Endothelial cell of umbilical vein (primary cell): ENCODE measurements around the gene CPED1. TPM values are rescaled to one million over a fixed set of nuclear protein-coding genes. Genes with fewer than 3 reads are reported as not detected.

ENCODE experiments used
- BruUV-seq: library from RNA; stranded (reverse); fragments of 400-500 nt; replicated peaks from 2 replicates; lab custom pipeline; 2021; lab: Mats Ljungman, UMichigan
- CTCF ChIA-PET: fragments of 300-600, 350-600 bp; sonication (Branson Sonifier 250); formaldehyde crosslinking; loops from one replicate; lab custom pipeline; 2021; ENCODE audit warnings: antibody characterized with exemption, inconsistent platforms; lab: Charles Lee
- POLR2A ChIA-PET: fragments of 300-600, 350-600 bp; sonication (Branson Sonifier 250); formaldehyde crosslinking; loops from one replicate; lab custom pipeline; 2021; ENCODE audit warnings: antibody characterized with exemption, inconsistent platforms; lab: Charles Lee
- DNase-seq: peaks from one replicate; pipeline ENCODE4 v3.0.0-alpha.2; 2011; ENCODE audit warnings: low read depth, low spot score
- FAIRE-seq: peaks from 2 replicates; lab custom pipeline; 2011; peaks lifted over from hg19 to GRCh38; lab: Jason Lieb, UNC
- H2AFZ ChIP-seq: 2 replicates; pipeline ENCODE4 v1.6.0; 2012; ENCODE audit warnings: low read depth, low read length, control low read depth, inconsistent platforms
- H3K27ac ChIP-seq: 2 replicates; pipeline ENCODE4 v1.5.1; 2011; ENCODE audit warnings: low read depth, mild to moderate bottlenecking, control low read depth, low read length, moderate library complexity; ENCODE audit not compliant: insufficient read depth
- H3K27me3 ChIP-seq, 2 experiments: 2 replicates each; pipeline versions ENCODE4 v1.6.0 to v1.6.1; 2011; ENCODE audit warnings: low read length in 2 of 2, mixed read lengths in 1 of 2; ENCODE audit not compliant: control insufficient read depth in 2 of 2, insufficient read depth in 2 of 2
- H3K36me3 ChIP-seq, 2 experiments: 2 replicates in 1 of 2; 3 replicates in 1 of 2; pipeline ENCODE4 v1.5.1; 2011; ENCODE audit warnings: low read length in 2 of 2, mild to moderate bottlenecking in 1 of 2, moderate library complexity in 1 of 2; ENCODE audit not compliant: control insufficient read depth in 2 of 2, insufficient read depth in 2 of 2; ENCODE audit errors: extremely low read depth in 1 of 2
- H3K4me1 ChIP-seq: 3 replicates; pipeline ENCODE4 v1.5.1; 2011; ENCODE audit warnings: mild to moderate bottlenecking, low read length; ENCODE audit not compliant: control insufficient read depth, insufficient read depth; ENCODE audit errors: extremely low read depth
- H3K4me2 ChIP-seq: 2 replicates; pipeline ENCODE4 v1.6.1; 2011; ENCODE audit warnings: low read length, control low read depth, mixed read lengths; ENCODE audit not compliant: insufficient read depth
- H3K4me3 ChIP-seq, 3 experiments: fragments of 200-600 bp in 1 of 3; sonication (generic), shearing (Covaris generic) in 1 of 3; replicated peaks in 1 of 3; 2 replicates each; pipeline ENCODE4 v1.5.1; 2011 to 2016; ENCODE audit warnings: control low read depth in 3 of 3, low read length in 3 of 3, mild to moderate bottlenecking in 2 of 3, inconsistent platforms in 1 of 3, low read depth in 1 of 3, moderate library complexity in 1 of 3; ENCODE audit not compliant: insufficient read depth in 1 of 3
- H3K79me2 ChIP-seq: 2 replicates; pipeline ENCODE4 v1.6.0; 2012; ENCODE audit warnings: low read length, inconsistent platforms; ENCODE audit not compliant: control insufficient read depth, insufficient read depth
- H3K9ac ChIP-seq: replicated peaks from 2 replicates; pipeline ENCODE3; 2011; ENCODE audit warnings: low read length, control low read depth; ENCODE audit not compliant: insufficient read depth; ENCODE audit errors: extremely low read depth
- H3K9me1 ChIP-seq: replicated peaks from 3 replicates; pipeline ENCODE4 v1.6.0; 2011; ENCODE audit warnings: mild to moderate bottlenecking, low read length; ENCODE audit not compliant: control insufficient read depth, insufficient read depth; ENCODE audit errors: extremely low read depth
- H3K9me3 ChIP-seq: replicated peaks from 2 replicates; pipeline ENCODE4 v1.5.1; 2012; ENCODE audit warnings: low read length, inconsistent platforms; ENCODE audit not compliant: control insufficient read depth, insufficient read depth
- H4K20me1 ChIP-seq: replicated peaks from 2 replicates; pipeline ENCODE3; 2011; ENCODE audit warnings: mild to moderate bottlenecking, low read length; ENCODE audit not compliant: control insufficient read depth, insufficient read depth; ENCODE audit errors: extremely low read depth
- CTCF ChIP-seq, 2 donors: IDR thresholded peaks; 1 replicate in 1 of 2; 2 replicates in 1 of 2; pipeline ENCODE4 v1.5.1; 2011; ENCODE audit warnings: low read length in 2 of 2, mild to moderate bottlenecking in 2 of 2, moderate library complexity in 2 of 2, control low read depth in 1 of 2, inconsistent platforms in 1 of 2, low read depth in 1 of 2; ENCODE audit not compliant: insufficient read depth in 1 of 2; ENCODE audit errors: extremely low read depth in 1 of 2
- EZH2 ChIP-seq: IDR thresholded peaks from 2 replicates; pipeline ENCODE4 v1.6.1; 2012; ENCODE audit warnings: borderline replicate concordance, low read depth, mild to moderate bottlenecking, moderate library complexity, low read length, inconsistent platforms; ENCODE audit not compliant: severe bottlenecking
- FOS ChIP-seq: IDR thresholded peaks from 2 replicates; pipeline ENCODE4 v1.6.1; 2011; ENCODE audit warnings: mild to moderate bottlenecking, low read length, moderate library complexity, borderline replicate concordance; ENCODE audit not compliant: insufficient read depth
- GATA2 ChIP-seq: IDR thresholded peaks from 2 replicates; pipeline ENCODE4 v1.7.0; 2011; ENCODE audit warnings: low read depth, mild to moderate bottlenecking, moderate library complexity, mixed read lengths, low read length; ENCODE audit not compliant: insufficient read length, insufficient read depth
- JUN ChIP-seq: IDR thresholded peaks from 2 replicates; pipeline ENCODE4 v1.6.1; 2011; ENCODE audit warnings: borderline replicate concordance, low read depth; ENCODE audit not compliant: insufficient read length, insufficient read depth
- MAX ChIP-seq: IDR thresholded peaks from 2 replicates; pipeline ENCODE4 v1.6.1; 2011; ENCODE audit not compliant: insufficient read depth, insufficient read length
- MYC ChIP-seq: IDR thresholded peaks from one replicate; pipeline ENCODE4 v1.6.1; 2011; ENCODE audit warnings: mild to moderate bottlenecking, low read depth, low read length
- POLR2A ChIP-seq: IDR thresholded peaks from 2 replicates; pipeline ENCODE4 v1.6.1; 2012; ENCODE audit warnings: low read depth, mild to moderate bottlenecking, control low read depth, low read length
- POLR2AphosphoS5 ChIP-seq: IDR thresholded peaks from 2 replicates; pipeline ENCODE4 v1.6.1; 2012; ENCODE audit warnings: low read depth, mild to moderate bottlenecking, control low read depth, low read length, moderate library complexity; ENCODE audit not compliant: insufficient read depth
- dilution Hi-C: fragments of 300-500 bp; cut with MboI; formaldehyde crosslinking; loops from one replicate; pipeline ENCODE4 v1.15.0; 2019; ENCODE audit warnings: low sequenced_read_pairs; ENCODE audit not compliant: extremely low pct_ligation_motif_present
- intact Hi-C: fragments of 100-400 bp; cut with micrococcal nuclease; formaldehyde crosslinking; loops from one replicate; pipeline ENCODE4 v1.10.0; 2022
- polyA plus RNA-seq, 4 experiments: library from polyadenylated mRNA; depleted of rRNA in 3 of 4; stranded (reverse) in 3 of 4; unstranded in 1 of 4; fragments of >200 nt; gene quantifications; 2 replicates each; pipeline versions ENCODE4 v1.2.1 to v1.2.3, GENCODE V29; 2011 to 2012; ENCODE audit warnings: missing spikeins in 1 of 4
- total RNA-seq: library from RNA; stranded (reverse); gene quantifications from 2 replicates; pipeline ENCODE4 v1.2.3, GENCODE V29; 2021

Gene CPED1
- total and polyA plus RNA-seq, 2 donors (not counting 3 experiments of a cell fraction or from before 2014, with no cell fraction given) = 0.22 to 3.0 TPM

- H3K36me3 ChIP-seq = no peaks in the 10 kb centered on the region
- ChIA-PET POLR2A (no interaction called here), CTCF (no interaction called here)
- H3K79me2 ChIP-seq = no peaks in the 10 kb centered on the region
- H3K4me3 ChIP-seq = no peak overlapping the region
- no peak overlapping the region for H2AFZ ChIP-seq
- dilution Hi-C loops (loop anchor here (25.0 kb wide), 1 partner anchor 94 kb away; no protein-coding TSS in a partner anchor), intact Hi-C loops (no loop called here)
- H3K9me1 ChIP-seq = no peaks in the 10 kb centered on the region
- peaks cover 2 to 9% of the 10 kb centered on the region in 2 experiments for H3K27me3 ChIP-seq
- no peaks in the 10 kb centered on the region for H3K9me3 ChIP-seq
- TF ChIP-seq CTCF (IDR thresholded peaks at IDR 0.05; ENCODE audit: extremely low read depth in 1 of 2, insufficient read depth in 1 of 2, low read depth in 1 of 2, low read length in 2 of 2) (no peak), JUN (no peak), MAX (no peak), POLR2AphosphoS5 (no peak), POLR2A (no peak), GATA2 (no peak), EZH2 (no peak), FOS (no peak), MYC (no peak)
- no TSS peak for BruUV-seq
- FAIRE-seq = no peak
- H3K4me2 ChIP-seq = no peak overlapping the region
- no peak overlapping the region for H3K27ac ChIP-seq
- peaks cover 13% of the 10 kb centered on the region for H3K4me1 ChIP-seq
- no peak overlapping the region for H3K9ac ChIP-seq
- DNase-seq = no peak
- no peaks in the 10 kb centered on the region for H4K20me1 ChIP-seq
These were observed 4.5 kb downstream of the CPED1 start for GRCh38 chr7:120992965-120993494.
